ENCODE data around the gene GPR87.
A peak's percentile ranks its signal among the peaks of the same experiment; 100 is the strongest.

The GPR87 gene

DNA sequence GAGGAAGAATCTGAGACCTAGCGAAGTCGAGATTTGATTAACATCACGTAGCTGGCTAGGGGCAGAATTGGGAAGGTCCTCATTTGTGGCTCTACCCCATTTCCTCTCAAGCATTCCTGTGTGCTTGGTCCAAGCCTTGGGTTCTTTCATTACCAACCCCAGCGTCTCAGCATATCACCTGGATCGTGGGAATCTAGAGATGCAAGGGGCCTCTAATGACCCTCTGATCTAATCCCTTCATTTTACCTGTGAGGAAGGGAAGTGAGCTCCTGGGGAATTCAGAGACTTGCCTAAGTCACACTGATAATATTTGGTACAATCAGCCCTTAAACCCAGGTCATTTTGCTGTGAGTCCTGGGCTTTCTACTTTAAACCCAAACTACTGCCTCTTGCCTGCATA is 2.0 kb downstream of the GPR87 start:
- no peak for DNase-seq

DNA sequence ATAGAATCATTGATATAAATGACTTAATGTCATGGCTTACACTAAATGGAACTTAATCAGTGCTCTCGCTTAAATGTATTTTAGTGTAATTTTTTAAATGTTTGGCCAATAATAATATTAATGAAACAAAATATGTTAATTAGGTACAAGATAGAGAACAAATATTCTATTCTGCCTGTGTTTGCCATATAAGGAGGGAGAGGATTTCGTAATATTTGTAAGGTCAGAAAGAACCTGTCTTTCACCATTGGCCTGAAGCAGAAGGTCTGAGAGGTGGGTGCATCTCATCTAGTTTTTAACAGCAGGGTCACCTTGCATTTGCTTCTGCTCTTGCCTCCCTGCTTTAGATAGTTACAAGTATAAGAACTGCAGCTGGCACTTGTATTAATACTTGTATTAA is 2.5 kb downstream of the GPR87 start:
- DNase-seq: no peak

DNA sequence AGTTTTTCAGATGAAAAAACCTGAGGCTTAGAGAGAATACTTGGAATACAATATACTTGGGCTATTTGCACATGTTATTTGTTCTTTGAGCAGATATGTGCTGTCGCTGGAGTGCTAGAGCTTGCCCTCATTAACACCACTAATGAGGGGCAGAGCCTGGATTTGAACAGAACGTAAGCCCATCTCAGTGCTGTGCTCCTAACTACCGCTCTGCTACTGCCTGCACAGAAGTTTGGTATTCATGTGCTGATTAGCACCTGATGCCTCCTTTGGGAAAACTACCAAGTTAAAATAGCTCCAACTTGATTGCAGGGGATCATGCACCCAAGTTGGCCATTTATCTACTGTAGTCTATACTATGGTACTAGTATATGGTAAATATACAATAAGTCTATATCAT is 3.6 kb downstream of the GPR87 start:
- no peak for DNase-seq

DNA sequence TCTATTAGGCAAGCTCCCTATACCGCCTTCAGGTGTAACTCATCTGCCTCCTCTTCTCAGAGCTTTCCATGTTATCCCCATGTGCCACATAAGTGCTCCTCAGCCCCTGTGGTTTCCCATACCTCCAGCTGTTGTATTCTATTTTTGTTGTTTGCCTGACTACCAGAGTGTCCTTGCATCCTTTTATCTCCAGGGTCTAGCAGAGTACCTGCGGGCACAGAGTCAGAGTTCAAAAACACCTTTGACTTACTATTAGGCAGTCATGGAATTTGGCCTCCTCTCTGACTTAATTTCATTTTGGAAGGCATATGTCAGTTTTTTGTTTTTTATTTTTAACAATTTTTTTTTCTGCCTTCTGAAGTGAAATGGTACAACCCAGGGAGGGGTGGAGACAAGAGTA is 7.1 kb downstream of the GPR87 start:
- no peak for DNase-seq

DNA sequence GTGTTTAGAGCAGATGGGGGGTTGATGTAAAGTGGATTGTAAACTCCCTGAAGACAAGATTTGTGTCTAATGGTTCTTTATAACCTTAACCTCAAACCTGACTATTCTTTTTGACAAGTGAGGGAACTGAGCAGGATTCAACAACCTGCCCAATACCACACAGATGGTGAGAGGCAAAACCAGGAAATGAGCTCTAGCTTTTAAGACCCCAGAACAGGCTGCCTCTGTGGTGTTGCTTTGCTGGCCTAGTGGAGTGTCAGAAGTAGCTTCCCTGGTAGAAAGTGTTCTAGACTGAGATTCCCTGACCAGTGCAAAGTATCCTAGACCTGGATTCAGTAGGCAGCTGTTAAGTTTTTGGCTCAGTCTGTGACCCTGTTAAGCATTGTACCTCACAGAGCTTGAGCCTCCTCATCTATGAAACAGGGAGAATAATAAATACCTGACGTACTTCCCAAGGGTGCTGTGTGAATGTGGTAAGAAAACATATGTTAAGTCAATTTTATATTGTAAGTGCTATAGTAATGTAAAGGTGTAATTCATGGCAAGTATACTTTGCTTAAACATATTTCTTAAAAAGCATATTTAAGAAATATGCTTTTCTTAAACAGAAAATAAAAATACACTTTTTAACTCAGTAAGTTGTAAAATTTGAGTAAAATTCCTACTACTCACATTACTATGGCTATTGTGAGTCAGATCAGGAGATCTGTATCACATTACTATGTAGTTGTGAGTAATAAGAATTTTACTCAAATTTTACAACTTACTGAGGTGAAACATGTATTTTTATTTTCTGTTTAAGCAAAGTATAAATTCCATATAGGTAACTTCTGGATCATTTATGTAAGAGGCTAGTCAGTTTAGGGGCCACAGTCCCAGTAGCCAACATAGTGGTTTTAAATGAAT is 8.8 kb downstream of the GPR87 start:
- DNase-seq: no peak

DNA sequence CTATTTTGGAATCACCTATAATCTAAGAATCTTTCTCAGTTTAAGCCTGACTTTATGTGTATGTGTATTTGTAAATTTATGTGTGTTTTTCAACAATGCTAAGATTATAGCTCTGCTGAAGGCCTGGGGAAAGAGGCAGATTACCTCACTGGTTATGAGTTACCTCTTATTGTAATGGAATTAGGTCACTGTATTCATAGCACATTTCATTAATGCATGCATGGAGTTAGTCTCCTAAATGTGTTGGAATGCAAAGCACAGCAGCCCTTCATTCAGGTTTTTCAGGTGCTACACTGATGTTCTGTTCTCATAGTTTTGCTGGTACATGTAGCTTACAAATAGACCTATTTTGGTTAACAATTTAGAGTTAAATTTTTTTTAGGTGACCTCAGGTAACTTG is 9.5 kb downstream of the GPR87 start:
- no peak for DNase-seq

DNA sequence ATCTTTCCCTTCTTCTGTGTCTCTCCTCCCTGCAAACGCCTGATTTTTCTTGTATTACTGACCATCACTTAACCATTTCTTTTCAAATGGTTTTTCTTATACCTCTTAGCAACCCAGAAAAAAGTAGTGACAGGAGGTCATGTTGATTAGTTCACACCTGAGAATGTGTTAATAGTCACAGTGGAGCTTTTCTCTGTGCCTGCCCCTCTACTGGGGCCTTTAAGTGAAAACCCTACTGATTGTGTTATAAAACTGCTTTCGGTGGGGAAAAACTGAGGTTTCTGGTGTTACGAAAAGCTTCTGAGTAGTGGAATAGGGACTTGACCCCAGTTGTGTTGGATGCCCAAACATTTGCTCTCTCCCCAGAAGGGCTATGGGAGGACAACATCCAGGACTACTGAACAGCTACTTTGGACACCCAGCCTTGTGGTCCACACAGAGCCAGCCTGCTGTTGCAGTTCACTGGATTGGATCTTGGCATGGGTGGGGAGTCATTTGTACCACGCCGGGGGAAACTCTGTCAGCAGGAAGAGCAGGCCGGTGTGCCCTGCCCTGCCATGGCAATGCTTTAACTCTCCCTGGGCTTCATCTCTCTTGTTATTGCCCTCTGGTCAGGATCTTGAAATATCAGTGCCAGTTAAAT is 10.3 kb downstream of the GPR87 start:
- no peak for DNase-seq

DNA sequence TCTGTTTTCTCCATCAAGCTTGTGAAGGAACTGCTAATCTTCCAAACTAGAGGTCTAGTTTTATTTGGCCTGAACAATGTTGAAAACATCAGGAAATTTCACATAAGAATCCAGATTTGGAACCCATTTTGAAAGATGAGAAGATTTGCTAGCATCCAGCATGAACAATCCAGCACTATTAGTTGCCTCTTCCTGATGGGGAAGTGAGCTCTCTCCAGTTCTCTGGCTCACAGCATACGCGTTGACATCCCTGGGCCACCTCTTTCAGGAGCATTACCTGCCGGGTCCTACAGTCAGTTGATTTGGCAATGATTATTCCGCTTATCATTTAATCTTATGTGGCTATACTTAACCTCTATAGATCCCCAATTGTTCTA is 10.9 kb downstream of the GPR87 start:
- peak; percentile 56 for DNase-seq

DNA sequence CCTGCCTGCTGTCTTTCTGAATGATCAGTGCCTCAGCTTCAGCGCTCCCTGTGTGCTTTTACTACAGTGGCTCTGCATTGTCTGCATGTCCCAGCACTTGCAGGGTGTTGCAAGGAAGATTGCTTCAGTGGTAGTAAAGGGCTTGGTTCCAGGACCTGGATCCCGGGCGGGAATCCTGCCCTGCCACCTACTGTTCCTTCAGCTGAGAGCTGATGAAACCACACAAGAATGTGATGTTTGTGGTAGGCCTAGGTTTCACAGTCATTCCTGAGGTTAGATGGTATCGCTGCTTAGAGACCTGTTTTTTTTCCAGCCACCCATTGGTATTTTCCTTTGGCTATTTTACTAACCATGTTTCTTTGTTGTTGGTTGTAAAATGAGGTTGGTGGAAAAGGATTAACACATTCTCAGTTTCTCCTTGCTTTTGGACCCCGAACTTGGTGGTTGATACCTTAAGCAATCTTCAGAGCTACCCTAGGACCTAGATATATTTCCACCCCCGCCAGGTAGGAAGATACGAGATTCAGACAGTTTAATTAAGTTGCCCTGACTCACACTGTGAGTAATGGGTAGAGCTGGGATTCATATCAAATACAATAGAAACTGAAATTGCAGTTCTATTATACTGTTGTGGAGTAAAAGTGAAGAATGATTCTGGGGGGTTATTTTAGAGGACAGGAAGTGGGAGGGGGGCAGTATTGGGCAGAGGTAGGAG is 11.4 kb downstream of the GPR87 start:
- DNase-seq: peak; percentile 97

DNA sequence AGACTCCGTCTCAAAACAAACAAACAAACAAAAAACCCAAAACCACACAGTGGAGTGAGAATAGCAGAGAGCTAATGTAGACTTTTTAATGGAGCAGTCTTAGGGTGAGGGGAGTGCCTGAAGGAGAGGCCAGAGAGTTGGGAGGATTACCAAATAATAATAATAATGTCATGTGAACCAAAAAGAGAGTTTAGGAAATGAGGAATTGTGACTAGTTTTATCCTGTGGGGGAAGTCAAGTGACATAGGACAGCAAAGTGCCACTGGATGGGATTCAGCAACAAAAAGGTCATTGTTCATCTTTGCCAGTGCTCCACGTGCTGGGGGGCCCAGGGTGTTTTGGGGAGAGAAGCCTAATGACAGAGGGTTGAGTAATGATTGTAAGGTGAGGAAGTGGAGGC is 12.9 kb downstream of the GPR87 start:
- no peak for DNase-seq

DNA sequence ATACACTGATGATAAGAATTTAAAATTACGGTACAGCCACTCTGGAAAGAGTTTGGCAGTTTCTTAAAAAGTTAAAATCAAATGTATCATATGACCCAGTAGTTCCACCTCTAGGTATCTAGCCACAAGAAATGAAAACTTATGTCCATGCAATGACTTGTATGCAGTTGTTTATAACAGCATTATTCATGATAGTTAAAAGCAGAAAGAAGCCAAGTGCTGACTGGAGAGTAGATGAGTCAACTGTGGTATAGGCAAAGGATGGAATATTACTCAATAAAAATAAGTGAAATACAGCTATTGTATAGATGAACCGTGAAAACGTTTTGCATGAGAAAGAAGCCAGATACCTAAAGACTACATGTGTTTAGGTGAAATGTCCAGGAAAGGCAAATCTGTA is 14.8 kb downstream of the GPR87 start:
- no peak for DNase-seq

DNA sequence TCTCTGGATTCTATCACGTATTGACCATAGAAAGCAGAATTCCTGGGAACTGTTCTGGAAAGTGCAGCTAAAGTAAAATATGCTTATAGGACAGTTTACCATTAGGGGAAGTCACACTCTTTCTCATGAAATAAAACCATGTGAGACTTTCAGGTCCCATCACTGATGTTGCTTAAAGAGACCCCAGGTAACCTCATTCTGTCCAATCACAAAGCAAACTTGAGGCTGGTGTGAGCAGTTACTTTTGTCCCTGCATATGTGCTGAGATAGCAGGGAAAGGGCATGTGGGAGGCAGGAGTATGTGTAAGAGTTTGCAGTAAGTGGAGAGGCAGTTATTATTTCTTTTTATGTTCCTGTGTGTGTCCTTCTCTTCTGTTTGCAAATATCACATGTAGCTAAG is 16.1 kb downstream of the GPR87 start:
- DNase-seq: no peak

DNA sequence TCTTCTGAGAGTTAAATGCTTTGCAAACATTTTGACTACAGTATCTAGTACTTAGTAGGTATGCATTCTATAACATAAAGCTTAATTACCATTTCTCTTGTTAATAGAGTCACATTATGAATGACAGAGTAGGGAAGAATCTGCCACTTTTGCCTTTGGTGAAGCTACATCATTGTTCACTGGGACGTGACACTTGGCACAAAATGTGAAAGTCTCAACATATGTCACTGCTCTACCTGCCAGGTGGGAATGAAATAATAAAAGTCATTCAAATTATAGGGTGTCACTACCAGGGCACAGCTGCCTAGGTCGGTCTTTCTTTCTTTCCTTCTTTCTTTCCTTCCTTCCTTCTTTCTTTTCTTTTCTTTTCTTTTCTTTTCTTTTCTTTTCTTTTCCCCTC is 17.6 kb downstream of the GPR87 start:
- DNase-seq: no peak

DNA sequence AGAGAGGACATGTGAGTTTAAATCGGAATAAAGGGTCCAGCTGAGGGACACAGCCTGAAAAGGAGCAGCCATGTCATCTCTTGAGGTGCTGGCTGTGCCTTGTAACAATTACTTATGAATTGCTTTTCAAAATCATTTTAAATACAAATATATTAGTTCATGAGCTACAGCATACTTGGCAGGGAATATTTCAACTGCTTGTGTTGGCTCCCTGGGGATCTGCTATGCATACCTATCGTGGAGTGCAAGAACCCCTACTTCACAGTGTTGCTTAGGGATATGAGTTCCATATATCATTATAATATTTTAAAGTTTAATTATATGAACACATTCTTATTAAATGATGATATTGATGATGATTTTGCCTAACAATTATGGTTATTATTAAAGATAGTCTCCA is 19.2 kb downstream of the GPR87 start:
- DNase-seq: no peak

DNA sequence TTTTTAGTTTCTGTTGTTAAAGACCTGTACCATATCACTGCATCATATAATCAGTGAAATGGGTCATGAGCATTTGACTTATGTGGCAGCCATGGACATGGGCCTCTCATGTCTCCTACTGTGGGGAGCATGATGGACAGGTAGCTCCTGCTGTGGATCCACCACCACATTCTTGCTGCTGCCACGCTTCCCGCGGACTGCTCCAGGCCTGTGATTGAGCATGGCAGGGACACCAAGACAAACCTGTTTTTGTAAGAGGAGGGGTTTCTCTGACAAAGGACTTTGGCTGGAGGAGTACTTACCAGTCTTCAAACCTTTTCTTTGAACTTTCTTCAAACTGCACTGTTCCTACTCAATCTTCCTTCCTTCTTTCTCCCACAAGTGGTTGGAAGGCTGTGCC is 20.4 kb downstream of the GPR87 start:
- no peak for DNase-seq

DNA sequence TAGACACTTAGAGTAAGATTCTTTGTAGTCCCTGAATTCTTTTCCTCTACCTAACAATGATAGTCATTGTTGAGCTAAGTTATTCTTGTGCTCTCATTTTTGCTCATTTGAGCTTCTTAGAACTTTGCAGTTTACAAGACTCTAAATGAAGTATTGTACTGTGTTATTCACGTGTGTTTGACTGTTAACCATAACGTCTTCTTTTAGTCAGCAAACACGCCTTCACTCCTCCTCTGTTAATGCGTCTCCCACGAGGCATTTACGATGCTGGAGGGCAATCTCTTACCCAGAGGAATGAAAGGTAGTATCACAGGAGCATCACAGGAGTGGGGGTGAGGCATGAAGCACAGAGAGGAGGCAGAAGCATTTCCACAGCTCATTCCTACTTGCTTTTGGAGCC is 23.5 kb downstream of the GPR87 start:
- DNase-seq: no peak

DNA sequence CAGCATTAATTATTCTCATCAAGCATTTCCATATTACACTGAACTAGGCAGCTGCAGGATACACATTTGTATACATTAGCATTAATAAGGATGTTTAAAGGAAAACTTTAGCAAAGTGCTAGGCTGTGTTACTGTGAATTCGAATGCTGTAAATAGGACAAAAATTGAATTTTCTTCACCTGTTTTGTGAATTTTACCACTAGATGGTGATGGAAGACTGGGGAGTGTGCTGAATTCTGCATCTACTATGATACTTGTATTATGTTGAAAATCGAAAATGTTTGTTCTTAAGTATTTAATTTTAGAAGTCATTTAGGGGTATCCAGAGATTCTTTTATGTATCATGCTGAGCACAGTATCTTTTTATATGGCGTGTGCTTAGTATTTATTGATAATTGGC is 25.9 kb downstream of the GPR87 start:
- peak; percentile 43 for DNase-seq

DNA sequence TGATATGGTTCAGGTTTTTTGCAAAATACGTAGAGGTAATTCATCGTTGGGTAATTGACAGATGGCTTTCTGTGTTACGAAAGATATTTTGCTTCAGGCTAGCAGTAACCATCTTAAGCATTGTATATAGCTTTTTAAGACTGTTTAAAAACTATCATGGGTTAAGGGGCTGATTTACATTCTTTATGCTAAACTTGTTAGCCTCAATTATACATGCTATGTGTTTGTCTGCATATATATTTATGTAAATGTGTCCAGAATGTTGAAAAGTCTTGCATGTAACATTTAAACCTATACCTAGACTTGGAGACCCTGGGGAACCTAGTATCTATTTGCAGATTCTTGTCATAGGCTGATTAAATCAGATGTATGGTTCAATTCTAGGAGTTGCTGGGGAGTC is 27.2 kb downstream of the GPR87 start:
- no peak for DNase-seq

DNA sequence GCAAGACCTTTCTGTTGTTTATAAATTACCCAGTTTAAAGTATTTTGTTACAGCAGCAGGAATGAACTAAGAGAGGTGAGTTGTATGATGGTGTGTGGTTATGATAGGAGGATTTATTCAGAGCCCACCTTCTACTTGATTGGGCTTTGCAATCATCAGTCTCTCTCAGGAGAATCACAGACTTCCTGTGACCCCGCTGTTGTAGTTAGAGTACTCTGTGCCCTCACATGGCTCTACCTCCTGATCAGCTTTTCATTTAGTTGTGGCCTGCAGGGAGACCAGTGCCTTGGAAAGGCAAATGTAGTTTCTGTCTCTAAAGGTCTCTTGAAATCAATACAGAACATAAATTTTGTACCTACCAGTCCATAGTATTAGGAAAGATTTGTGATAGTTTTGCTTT is 30.7 kb downstream of the GPR87 start:
- DNase-seq: no peak

DNA sequence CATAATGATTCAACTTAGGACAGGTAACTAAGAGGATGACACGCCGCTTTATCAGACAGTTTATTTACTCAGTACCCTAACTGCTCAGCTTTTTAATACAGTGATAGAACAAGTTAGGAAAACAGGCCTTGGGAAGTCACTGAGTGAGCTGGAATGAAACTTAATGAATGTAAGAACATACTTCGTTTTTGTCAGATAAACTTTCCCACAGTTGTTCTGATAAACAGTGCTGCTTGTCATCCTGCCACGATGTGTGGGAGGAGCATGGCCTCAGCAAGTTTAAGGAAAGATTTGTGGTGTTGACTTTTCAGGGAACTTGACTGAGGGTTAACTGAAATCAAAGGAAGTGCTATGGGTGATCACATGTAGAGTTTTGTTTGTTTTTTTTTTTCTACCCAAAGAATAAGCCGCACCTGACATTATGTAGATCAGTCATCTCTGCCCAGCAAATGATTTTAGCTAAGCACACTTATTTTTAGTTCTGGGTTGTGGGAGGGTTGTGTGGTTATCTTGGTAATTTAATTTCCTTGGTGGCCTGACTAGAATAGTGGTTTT is 32.6 kb downstream of the GPR87 start:
- peak; percentile 31 for DNase-seq

DNA sequence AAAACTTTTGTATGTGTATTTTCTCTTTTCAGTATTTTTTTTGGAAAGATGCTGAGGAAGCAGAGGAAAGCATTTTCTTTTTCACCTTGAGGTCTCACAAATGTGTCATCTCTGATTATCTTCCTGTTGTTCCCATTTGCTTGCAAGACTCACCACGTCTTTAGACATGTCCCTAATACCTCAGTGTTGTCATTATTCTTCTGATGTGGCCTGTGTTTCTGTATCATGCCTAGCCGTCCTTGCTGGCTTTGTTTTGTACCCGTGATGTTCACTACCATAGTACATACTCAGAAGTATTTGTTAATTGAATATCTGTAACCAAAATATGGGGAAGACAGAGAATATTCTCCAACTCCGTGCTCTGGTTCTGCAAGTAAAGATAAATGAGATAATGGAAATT is 33.2 kb downstream of the GPR87 start:
- no peak for DNase-seq

DNA sequence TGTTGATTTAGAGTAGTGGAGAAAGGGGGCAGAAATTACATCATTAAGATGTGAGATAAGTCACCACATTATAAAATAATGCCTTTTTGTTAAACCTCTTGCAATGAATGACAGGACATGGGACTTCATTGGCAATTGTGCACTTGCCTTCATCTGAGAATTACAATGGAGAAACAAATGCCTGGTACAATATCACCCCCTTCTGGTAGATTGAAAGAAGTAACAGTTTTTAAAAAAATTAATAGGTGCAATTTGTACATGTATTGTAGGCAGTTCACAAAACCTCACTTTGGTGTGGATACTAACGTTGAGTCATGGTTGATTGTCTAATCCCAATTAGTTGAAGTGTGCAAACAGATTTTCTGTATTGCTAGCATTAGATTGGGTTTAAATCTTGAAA is 33.7 kb downstream of the GPR87 start:
- DNase-seq: peak; percentile 82

DNA sequence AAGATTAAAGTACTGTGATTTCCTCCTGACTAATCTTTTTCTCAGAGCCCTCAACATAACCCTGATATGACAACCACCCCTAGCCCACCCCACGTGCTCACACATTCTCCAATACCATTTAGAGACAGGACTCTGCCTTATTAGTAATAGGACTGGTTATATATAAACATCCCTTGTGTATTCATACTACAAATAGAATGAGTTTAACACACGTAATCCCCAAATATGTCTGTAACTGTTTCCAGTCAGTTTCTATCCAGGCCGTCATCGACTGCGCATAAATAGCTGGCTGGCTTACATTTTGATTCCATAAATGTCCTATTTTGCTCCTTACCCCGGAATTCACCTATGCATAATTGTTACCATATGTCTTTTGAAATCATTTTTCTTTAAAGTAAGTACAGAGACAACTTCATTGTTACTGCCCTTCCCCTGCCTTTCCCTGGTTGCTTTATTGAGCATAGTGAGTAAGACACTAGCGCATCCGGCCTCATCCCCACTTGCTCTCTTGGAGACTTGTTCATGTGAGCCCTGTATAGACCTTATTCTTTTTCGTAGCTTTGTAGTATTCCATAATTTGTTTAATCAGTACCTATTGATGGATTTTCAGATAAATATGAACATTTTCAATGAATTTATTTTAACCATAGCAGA is 34.8 kb downstream of the GPR87 start:
- no peak for DNase-seq

Measured in kidney glomerular epithelial cell (primary cell).